ENCODE measurements around the gene FGF14.
"Not testable (repeated sequence)": the region's sequence is repeated elsewhere in the genome, so short reads cannot be mapped to it uniquely, and the experiment has no call there.

The FGF14 gene

DNA sequence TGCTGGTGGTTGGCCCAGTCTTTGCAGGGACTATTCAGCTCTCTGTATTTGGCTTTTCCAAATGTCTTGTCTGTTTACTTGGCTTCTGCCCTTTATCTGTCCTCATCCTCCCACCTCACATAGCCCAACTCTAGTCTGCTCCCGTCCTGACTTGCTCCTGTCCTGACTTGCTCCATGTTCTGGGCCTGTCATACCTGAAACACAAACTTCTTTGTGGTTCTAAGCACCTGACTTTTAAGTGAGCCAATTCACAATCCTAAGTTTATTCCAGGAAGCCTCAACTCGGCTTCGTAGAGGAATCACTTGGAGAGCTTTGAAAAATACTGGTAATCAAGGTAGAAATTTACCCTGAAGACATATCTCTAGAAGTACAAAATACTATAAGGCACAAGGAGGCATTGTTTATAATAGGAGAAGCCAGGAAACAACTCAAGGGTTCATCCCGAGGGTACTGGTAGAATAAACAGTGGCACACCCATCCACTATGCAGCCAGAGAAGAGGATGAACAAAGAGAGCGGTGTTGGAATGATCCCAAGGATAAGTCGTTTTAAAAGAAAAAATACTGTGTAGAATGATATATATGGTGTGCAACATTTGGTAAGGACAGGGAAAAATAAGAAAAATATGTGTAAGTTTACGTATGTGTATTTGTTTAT lies 284.5 kb downstream of the FGF14 start:
- no peak for DNase-seq

DNA sequence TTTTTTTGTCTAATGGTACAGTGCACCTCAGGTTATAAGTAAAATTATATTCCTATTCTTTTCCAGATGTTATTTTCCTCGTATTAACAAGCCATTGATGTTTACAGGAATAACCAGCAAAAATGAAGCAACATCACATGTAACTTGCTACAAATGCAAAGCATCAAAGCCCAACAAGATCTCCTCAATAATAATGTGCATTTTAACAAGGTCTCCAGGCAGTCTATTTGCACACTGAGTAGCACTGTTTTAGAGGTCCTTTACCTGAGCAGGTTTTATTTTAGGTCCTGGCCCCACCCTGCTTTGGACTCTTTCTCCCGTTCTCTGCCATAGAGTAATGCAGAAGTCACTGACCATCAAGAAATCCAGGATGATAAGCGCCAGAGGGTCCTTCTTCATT lies 298.4 kb downstream of the FGF14 start:
- no peak for DNase-seq

DNA sequence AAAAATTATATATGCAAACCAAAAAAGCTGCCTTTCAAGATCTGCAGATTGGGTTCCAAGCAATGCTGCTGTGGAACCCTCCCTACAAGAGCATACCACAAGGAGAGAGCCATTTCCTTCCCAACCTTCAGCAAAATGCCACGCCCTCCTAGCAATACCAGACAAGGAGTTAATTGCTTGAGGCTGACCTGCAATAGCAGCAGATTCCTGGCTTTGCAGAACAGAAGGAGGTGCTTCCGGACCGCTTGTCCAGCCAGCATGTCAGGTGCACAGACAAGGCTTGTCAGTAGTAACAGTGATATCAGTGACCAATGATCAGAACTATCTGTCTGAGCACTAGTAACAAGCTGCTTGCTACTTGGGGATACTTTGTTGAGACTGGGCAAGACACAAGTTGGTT lies 301.6 kb downstream of the FGF14 start:
- no peak for DNase-seq

DNA sequence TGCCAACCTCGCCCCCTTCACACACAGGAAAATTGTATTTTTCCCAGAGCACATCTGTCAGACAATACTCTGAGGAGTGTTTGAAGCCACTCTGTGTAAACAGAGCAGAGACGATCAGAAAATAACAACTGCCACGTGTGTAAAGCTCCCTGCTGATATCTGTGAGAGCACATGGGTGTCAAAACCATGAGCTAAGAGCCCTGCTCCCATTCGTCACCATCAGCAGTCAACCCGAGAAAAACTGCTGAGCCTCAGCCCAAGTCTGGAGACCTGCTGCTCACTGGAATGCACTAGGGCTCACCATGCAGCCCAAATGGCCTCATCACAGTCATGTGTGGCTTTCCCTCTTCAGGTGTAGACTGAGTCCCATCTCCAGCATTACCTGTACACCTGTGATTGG lies 304.1 kb downstream of the FGF14 start:
- DNase-seq, result no peak

DNA sequence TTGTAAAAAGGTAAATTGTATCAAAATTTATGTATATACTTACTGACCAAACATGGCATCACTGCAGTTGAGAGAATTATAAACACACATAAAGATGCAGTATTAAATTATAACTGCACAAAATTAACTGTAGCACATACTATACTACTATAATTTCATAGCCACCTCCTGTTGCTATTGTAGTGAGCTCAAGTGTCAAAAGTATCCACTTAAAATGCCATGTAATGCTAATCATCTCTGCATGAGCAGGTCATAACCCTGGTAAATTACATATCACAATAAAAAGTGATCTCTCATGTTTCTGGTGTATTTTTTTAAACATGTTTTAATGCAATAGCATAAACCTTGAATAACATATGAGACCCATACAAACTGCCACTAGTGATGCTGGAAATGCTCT lies 308.6 kb downstream of the FGF14 start:
- DNase-seq, result not testable (repeated sequence)

DNA sequence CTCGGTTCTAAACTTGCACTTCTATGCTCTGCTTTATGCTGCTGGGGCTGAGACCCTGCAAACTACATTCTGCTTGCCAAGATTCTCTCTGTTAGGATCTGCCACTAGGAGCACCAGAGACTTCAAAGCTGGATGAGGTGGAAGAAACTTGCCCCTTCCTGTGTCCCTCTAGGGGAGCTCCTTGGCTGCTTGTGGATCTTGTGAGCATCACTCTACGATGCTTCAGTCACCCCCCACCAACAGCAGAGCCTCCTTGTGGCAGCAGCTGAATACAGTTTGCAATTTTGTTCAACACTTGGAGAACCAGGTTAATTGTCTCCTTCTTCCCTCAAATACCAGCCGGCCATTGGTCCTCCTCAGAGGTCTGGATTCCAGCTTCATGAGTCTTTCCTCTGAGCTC lies 310.6 kb downstream of the FGF14 start:
- peak; percentile 83 for DNase-seq

DNA sequence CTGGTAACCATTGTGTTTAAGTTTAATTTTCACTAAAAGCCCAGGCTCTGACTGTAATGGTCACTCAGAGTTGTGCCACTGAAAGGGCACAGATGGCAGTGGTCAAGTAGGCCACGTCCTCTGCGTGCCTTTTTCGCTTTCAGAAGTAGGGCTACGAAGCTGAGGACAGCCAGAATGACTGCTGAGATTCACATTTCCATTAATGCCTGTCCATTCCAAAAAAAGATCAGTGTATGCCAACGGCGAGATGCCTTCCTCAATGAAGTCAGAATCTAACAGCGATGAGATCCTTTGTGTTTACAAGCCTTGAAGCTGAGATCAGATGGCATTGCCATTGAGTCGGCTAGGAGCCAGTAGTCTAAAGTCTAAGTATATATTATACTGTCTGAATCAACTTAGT lies 311.3 kb downstream of the FGF14 start:
- DNase-seq, result no peak

DNA sequence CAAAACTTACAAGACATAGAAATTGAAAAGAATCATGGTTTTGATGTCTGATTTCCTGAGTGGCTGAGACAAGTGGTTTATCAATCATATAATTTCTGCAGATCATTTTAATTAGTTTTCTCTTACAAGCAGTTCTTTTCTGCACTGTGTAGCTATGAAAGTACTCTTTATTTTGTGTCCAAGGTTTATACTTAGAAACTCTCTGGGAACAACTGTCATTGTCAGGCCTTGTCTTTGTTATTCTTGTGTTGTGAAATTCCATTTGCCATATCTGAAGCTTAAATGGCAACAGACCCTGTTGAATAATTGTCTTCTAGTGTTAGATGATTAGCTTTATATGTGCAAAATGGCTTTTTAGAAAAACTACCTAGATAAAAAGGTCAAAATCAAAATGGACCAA lies 312.1 kb downstream of the FGF14 start:
- no peak for DNase-seq

DNA sequence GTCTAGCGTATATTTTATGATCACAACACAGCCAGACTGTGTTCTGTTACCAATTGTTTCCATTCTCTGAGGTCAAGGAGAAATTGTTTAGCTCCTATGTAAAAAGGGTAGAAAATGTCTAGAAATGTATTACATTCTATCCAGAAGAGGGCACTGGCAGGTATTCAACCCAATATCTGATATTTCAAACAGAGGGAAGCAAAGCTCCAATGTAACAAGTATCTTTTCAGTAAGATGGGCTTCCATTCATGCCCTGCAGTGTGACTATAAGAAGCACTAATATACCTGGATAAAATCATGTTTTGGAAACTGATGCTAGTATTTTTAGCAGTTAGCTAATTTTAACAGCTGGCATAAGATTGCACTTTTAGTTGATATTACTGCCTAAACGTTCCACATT lies 312.7 kb downstream of the FGF14 start:
- peak; percentile 21 for DNase-seq

DNA sequence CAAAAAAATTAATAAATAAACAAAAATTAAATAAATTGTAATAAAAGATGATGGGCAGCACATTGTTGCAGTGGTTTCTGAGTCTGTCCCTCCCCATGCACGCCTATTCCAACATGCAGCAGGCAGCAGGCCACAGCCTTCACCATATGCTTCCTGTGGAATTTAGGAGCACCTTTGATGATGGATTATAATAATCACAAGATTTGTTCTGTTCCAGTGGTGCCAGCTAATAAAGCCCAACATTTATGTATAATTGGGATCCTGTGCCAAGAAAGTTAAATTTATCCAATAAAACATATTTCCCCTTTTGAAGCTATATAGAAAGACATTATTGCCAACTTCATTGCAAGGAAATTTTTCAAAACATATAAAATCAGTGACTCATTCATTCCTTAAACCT lies 328.6 kb downstream of the FGF14 start:
- DNase-seq, result no peak

DNA sequence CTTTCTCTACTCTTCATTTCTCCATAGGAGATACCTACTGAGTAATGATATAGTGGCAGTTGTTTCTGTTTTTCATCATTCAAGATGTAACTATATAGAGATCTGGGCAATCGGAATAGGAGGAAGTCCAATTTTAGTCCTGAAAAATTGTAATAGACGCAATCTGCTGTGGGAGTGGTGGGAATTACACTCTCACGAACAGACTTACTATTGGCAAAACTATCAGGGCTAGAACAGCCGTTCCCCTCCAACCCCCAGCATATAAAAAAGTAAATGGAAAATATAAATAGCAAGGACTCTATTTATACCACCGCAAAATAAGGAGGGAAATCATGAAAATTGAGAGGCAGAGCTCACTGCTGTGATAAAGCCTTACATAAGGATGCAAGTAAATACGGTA lies 330.1 kb downstream of the FGF14 start:
- DNase-seq, result no peak

DNA sequence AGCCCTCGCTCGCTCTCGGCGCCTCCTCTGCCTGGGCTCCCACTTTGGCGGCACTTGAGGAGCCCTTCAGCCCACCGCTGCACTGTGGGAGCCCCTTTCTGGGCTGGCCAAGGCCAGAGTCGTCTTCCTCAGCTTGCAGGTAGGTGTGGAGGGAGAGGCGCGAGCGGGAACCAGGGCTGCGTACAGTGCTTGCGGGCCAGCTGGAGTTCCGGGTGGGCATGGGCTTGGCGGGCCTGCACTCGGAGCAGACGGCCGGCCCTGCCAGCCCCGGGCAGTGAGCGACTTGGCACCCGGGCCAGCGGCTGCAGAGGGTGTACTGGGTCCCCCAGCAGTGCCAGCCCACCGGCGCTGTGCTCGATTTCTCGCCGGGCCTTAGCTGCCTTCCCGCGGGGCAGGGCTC lies 333.5 kb downstream of the FGF14 start:
- DNase-seq, result not testable (repeated sequence)

DNA sequence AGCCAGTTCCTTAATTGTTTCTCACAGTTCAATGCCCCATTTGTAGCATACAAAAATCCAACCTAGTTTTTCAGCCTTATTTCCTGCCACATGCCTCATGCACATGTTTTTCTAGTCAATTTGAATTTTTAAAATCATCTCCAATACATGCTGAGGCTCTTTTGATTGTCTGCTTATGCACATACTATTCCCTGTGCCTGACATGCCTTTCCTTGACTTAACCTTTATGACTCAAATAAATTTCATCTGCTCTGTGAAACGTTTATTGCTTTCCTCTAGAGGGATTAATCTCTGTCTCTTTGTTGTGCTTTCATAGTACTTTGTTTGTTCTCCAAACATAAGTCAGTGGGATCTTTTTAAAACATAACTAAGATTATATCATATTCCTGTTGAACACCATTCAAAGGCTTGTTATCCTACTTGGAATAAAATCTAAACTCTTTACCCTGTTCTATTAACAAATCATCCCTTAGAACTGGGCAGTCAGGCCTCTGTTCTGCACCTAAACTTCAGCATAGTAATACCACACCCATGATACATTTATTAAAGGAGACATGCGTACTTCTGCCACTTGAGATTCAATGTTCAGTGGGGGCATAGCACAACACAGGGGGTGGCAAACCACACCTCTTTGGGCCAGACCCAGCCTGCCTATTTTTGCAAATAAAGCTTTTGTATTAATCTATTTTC lies 346.6 kb downstream of the FGF14 start:
- no peak for DNase-seq

DNA sequence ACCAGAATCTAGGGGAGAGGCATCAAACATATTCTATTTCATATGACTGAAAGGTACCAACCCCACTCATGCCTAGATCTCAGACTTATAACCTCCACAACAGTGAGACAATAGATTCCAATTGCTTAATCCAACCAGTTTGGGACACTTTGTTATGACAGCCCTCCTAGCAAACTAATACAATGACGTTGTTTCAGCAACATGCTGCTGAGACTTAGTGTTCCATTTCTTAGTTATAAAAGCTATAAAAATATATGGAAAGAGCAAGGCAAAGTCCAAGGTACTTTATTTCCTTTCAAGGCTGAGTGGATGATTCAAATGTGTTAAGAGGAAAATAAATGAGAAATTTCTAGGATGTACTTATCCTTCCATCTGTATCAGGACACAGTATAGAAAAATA lies 352.0 kb downstream of the FGF14 start:
- DNase-seq, result no peak

DNA sequence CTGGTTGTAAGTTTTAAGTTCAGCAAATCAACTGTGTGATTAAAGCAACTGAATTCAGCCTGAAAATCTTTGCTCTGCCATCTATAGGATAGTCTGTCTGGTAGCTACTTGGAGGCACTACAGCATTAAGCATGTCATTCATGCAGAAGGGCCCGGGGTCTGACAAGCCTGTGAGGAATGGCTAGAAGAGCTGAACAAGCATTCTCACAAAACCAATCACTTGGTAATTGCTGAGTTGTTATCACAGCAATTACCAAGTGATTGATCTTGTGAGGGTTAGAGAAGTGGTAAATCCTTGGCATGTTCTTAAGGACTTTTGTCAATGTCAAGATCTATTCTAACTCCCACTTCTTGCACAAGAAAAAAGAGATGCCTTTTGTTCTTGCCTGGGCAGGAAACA lies 356.1 kb downstream of the FGF14 start:
- DNase-seq, result peak; percentile 52

DNA sequence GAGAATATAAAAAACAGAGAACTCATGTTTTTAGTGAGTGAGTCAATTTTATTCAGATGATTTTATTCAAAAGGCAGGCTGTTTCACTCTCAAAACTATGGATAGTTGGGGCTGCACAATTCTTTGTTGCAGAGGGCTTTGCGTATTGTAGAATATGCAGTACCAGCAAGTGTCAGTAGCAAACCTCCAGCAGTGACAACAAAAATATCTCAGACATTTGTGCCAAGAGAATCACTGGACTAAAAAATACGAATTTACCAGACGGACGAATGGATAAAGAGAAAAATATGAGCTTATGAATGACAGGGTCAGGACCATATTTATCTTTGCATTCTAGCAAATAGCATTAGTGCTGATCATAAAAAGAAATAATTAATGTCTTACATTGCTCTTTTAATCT lies 359.1 kb downstream of the FGF14 start:
- no peak for DNase-seq

DNA sequence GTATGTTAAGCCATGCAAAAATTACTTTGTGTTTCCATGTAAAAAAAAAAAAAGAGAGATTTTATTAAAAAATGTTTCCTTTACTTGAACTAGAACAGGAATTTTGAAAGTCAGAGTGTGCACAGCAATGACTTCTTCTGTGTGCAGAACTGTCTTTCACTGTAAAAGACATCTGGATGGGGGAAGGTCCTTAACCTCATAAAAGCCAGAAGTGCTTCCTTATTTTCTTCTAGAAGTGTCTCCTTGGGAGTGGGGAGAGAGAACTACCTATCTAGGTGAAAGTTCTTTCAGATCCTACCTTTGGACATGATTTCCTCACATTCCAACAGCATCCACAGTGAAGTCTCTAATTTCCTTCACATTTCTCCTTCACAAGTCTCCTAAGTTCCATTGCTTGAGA lies 360.3 kb downstream of the FGF14 start:
- DNase-seq, result no peak

DNA sequence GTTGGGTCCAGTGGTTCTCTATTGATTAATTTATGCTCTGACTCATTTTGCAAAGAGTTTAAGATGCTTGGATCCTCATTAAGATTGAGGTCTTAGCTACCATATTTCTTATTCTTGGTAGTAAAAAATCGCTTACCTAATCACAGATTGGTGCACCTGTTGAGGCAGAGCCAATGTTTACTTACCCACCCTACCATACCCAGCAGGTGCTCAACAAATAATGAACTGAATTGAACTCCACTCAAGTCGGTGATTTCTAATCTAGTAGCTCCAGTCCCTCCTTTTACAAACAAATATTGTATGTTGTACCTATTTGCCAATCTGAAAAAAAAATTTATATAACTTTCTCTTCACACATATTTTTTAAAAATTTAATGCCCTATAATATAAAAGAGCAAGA lies 361.0 kb downstream of the FGF14 start:
- DNase-seq, result no peak

DNA sequence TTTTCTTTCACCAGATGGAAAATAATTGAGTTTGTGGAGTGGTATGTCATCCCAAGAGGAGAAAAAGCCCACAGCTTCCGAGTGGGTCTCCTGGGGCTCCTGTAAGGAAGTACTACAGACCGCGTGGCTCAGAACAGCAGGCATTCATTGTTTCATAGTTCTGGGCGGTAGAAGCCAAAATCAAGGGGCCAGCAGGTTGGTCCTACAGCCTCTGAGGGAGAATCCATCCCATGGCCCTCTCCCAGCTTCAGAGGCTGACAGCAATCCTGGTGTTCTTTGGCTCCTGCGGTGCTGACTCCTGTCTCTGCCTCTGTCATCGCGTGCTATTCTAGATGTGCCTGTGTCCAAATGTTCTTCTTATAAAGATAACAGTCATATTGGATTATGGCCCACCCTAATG lies 362.6 kb downstream of the FGF14 start:
- DNase-seq, result peak; percentile 90

DNA sequence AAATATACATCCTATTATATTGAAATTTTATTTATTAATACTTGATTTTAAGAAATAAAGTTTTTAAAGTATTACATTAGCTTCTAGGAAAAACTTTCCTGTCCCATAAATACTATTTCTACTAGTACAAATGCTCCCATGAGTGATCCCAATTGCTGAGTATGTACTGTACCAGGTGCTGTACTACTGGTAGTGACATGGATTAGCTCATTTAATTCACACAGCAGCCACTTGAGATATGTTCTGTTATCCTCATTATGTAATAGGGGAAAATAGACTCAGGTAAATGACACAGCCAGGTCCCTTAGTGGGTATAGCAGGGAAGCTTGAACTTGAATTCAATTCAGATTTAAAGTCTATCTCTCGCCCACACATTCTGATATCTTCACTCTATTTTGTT lies 363.1 kb downstream of the FGF14 start:
- peak; percentile 71 for DNase-seq

DNA sequence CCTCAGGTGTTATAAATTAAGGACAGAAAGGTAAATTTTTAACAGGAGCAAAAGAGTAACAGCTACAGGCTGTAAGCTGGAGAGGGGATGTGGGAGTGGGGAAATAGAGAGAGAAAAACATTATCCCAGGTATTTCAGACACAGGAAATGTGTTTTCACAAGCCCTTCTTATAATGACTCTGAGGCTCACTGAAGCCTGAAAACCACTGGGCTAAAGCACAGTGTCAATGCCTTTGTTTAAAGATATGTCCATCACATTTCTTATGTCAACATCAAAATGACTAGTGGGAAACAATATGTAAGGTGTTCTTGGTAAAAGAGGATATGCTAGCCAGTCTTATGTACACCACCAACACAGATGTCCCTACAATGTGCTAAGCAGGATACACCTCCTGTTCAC lies 365.9 kb downstream of the FGF14 start:
- DNase-seq, result no peak

DNA sequence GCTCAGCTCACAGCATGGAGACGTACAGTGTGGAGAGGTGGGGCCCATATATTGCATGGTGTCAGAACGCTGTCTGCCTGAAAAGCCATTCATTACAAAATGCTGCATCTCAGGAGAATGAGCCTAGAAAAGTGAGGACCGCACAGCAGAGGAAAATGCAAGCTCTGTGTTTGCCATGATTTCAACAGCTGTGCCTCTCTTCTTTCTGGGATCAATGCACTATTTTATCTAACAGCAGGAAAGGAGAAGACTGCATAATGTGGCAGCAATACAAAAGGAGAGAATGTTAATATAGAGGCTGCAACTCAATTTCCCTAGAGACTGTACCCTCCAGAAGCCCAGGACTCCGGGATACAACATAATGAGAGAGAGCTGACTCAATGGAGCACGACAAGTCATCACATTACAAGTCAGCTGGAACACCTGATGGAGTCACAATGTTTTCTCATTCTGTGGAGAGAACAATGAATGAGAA lies 368.0 kb downstream of the FGF14 start:
- DNase-seq, result peak; percentile 67

DNA sequence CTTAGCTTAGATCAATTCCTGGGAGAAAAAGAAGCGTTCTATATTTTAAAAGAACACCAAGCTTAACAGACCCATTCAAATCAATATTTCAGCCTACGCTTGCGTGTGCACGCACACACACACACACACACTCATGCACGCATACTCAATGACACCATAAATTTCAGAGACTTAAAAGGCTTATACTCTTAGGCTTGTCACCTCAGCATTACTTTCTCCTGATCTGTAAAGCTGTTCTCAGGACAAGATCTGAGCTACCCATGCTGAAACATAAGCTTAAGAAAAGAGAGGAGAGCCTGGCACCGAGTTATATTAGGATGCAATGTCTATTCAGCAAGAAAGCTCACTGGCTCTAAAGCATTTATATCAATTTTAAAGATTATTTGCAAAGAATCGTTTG lies 368.5 kb downstream of the FGF14 start:
- peak; percentile 87 for DNase-seq

DNA sequence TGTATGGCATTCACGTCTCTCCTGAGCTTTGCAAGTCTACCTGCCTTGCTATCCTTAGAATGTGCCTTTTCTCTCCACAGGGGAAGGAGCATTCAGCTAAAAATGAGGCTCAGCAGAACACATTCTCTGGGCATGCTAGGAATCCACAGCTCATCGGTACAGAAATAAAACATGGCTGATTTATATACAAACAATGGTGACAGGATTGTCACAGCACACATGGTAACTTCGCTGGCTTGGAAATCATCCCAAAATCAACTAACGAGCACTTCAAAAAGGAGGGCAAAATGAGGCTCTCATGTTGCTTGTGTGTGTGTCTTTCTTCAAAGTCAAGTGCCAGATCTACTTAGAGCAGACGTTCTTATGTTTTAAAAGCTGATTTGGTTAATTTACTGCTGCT lies 373.0 kb downstream of the FGF14 start:
- DNase-seq, result no peak

DNA sequence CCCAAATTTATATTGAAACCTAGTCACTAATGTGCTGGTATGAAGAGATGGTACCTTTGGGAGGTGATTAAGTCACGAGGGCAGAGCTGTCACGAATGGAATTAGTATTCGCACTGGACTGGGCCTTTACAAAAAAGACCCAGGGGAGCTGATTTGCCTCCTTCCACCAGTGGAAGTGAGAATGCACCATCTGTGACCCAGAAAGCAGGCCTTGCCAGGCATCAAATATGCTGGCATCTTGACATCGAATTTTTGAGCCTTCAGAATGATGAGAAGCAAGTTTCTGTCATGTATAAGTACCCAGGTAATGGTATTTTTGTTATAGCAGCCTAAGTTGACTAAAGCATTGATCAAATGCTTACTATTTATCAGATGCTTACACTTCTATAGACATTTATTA lies 373.6 kb downstream of the FGF14 start:
- no peak for DNase-seq

Data from NCI-H82 (cell line).